BLaER1 treated with 17β-estradiol and CSF1 and Interleukin-3, amounts not matched to agents 10 nM and 100 nM (cell line): Measurements from ENCODE around the gene RNF213.

Experiments used
- H3K27ac ChIP-seq, 11 experiments: shearing (Covaris generic); formaldehyde crosslinking; 2 replicates each; pipeline ENCODE4 v1.8.1; 2022
- H3K27me3 ChIP-seq, 11 experiments: shearing (Covaris generic); formaldehyde crosslinking; 2 replicates each; pipeline ENCODE4 v1.8.1; 2022
- H3K36me3 ChIP-seq, 11 experiments: shearing (Covaris generic); formaldehyde crosslinking; 2 replicates each; pipeline ENCODE4 v1.8.1; 2022
- H3K4me1 ChIP-seq, 10 experiments: shearing (Covaris generic); formaldehyde crosslinking; 2 replicates each; pipeline ENCODE4 v1.8.1; 2022
- H3K4me2 ChIP-seq, 11 experiments: shearing (Covaris generic); formaldehyde crosslinking; 2 replicates each; pipeline ENCODE4 v1.8.1; 2022
- H3K4me3 ChIP-seq, 10 experiments: shearing (Covaris generic); formaldehyde crosslinking; 2 replicates each; pipeline ENCODE4 v1.8.1; 2022
- H3K9ac ChIP-seq, 11 experiments: shearing (Covaris generic); formaldehyde crosslinking; 2 replicates each; pipeline ENCODE4 v1.8.1; 2022
- H3K9me3 ChIP-seq, 11 experiments: shearing (Covaris generic); formaldehyde crosslinking; replicated peaks in 1 of 11; 2 replicates each; pipeline ENCODE4 v1.8.1; 2022
- H4K20me1 ChIP-seq, 11 experiments: shearing (Covaris generic); formaldehyde crosslinking; 2 replicates each; pipeline ENCODE4 v1.8.1; 2022
- Cebpa-rat ChIP-seq, 11 experiments: shearing (Covaris generic); IDR thresholded peaks; 2 replicates each; pipeline ENCODE4 v1.8.1; 2022

The RNF213 gene

GRCh38 chr17:80339731-80340456, 79.2 kb downstream of the RNF213 start:
- Histone ChIP-seq H3K9ac (no peak overlapping the region), H3K9me3 (no peaks in the 10 kb centered on the region), H4K20me1 (peaks cover 0 to 71% (median 20%) of the 10 kb centered on the region in 11 experiments; a peak in 15 of 22 replicates), H3K4me1 (no peaks in the 10 kb centered on the region), H3K27me3 (no peaks in the 10 kb centered on the region), H3K4me2 (no peak overlapping the region), H3K4me3 (no peak overlapping the region), H3K36me3 (peaks cover 95 to 99% (median 97%) of the 10 kb centered on the region in 11 experiments), H3K27ac (no peak overlapping the region)
- TF ChIP-seq Cebpa-rat (IDR thresholded peaks at IDR 0.05) = no peak

- H3K27ac ChIP-seq = no peak overlapping the region
- H4K20me1 ChIP-seq = peaks cover 0 to 96% (median 45%) of the 10 kb centered on the region in 11 experiments; a peak in 17 of 22 replicates
- no peak overlapping the region for H3K4me3 ChIP-seq
- H3K9ac ChIP-seq = no peak overlapping the region
- no peak for TF ChIP-seq Cebpa-rat (IDR thresholded peaks at IDR 0.05)
- no peaks in the 10 kb centered on the region for H3K4me1 ChIP-seq
- peaks cover 95 to 99% (median 97%) of the 10 kb centered on the region in 11 experiments for H3K36me3 ChIP-seq
- H3K4me2 ChIP-seq = no peak overlapping the region
- no peaks in the 10 kb centered on the region for H3K9me3 ChIP-seq
- no peaks in the 10 kb centered on the region for H3K27me3 ChIP-seq
Measured at GRCh38 chr17:80345321-80345720, 84.7 kb downstream of the RNF213 start.

- no peak for TF ChIP-seq Cebpa-rat (IDR thresholded peaks at IDR 0.05)
- H3K4me1 ChIP-seq = no peaks in the 10 kb centered on the region
- H4K20me1 ChIP-seq = peaks cover 0 to 96% (median 44%) of the 10 kb centered on the region in 11 experiments; a peak in 17 of 22 replicates
- no peak overlapping the region for H3K27ac ChIP-seq
- H3K9ac ChIP-seq = no peak overlapping the region
- H3K4me3 ChIP-seq = no peak overlapping the region
- H3K9me3 ChIP-seq = no peaks in the 10 kb centered on the region
- H3K36me3 ChIP-seq = peaks cover 96 to 99% (median 97%) of the 10 kb centered on the region in 11 experiments
- H3K27me3 ChIP-seq = no peaks in the 10 kb centered on the region
- no peak overlapping the region for H3K4me2 ChIP-seq
Measured at GRCh38 chr17:80345841-80346497, 85.3 kb downstream of the RNF213 start.

GRCh38 chr17:80346498-80347275, 86.0 kb downstream of the RNF213 start:
- Histone ChIP-seq H4K20me1 (peaks cover 0 to 94% (median 44%) of the 10 kb centered on the region in 11 experiments; a peak in 17 of 22 replicates), H3K4me3 (no peak overlapping the region), H3K9me3 (no peaks in the 10 kb centered on the region), H3K4me1 (no peaks in the 10 kb centered on the region), H3K36me3 (peaks cover 96 to 99% (median 97%) of the 10 kb centered on the region in 11 experiments), H3K4me2 (no peak overlapping the region), H3K27me3 (no peaks in the 10 kb centered on the region), H3K27ac (no peak overlapping the region), H3K9ac (no peak overlapping the region)
- TF ChIP-seq Cebpa-rat (IDR thresholded peaks at IDR 0.05) = no peak

- H3K4me3 ChIP-seq = no peak overlapping the region
- no peak overlapping the region for H3K4me2 ChIP-seq
- no peak overlapping the region for H3K9ac ChIP-seq
- peaks cover 98 to 100% (median 99%) of the 10 kb centered on the region in 11 experiments for H3K36me3 ChIP-seq
- no peaks in the 10 kb centered on the region for H3K27me3 ChIP-seq
- no peaks in the 10 kb centered on the region for H3K4me1 ChIP-seq
- TF ChIP-seq Cebpa-rat (IDR thresholded peaks at IDR 0.05) = no peak
- H3K27ac ChIP-seq = no peak overlapping the region
- H3K9me3 ChIP-seq = no peaks in the 10 kb centered on the region
- peaks cover 0 to 94% (median 44%) of the 10 kb centered on the region in 11 experiments; a peak in 18 of 22 replicates for H4K20me1 ChIP-seq
Measured at GRCh38 chr17:80347536-80347935, 86.9 kb downstream of the RNF213 start.

GRCh38 chr17:80347948-80348351, 87.3 kb downstream of the RNF213 start:
- no peak overlapping the region for H3K4me3 ChIP-seq

GRCh38 chr17:80348551-80349150, 88.0 kb downstream of the RNF213 start:
- Histone ChIP-seq H3K9me3 (no peaks in the 10 kb centered on the region), H3K4me3 (no peak overlapping the region), H3K9ac (no peak overlapping the region), H4K20me1 (peaks cover 0 to 84% (median 40%) of the 10 kb centered on the region in 11 experiments; a peak in 18 of 22 replicates), H3K4me2 (no peak overlapping the region), H3K36me3 (peaks cover 99 to 100% (median 100%) of the 10 kb centered on the region in 11 experiments), H3K27me3 (no peaks in the 10 kb centered on the region), H3K4me1 (no peaks in the 10 kb centered on the region), H3K27ac (no peak overlapping the region)
- no peak for TF ChIP-seq Cebpa-rat (IDR thresholded peaks at IDR 0.05)

More at GRCh38 chr17:80347948-80348351, 87.3 kb downstream of the RNF213 start:
- TF ChIP-seq Cebpa-rat (IDR thresholded peaks at IDR 0.05) = no peak
- Histone ChIP-seq H4K20me1 (peaks cover 0 to 91% (median 44%) of the 10 kb centered on the region in 11 experiments; a peak in 18 of 22 replicates), H3K36me3 (peaks cover 99 to 100% (median 100%) of the 10 kb centered on the region in 11 experiments), H3K27me3 (no peaks in the 10 kb centered on the region), H3K4me1 (no peaks in the 10 kb centered on the region), H3K27ac (no peak overlapping the region), H3K4me2 (no peak overlapping the region), H3K9ac (no peak overlapping the region), H3K9me3 (no peaks in the 10 kb centered on the region)

- Histone ChIP-seq H3K9me3 (no peaks in the 10 kb centered on the region), H3K4me3 (no peak overlapping the region), H3K27ac (no peak overlapping the region), H3K4me1 (no peaks in the 10 kb centered on the region), H3K4me2 (no peak overlapping the region; a peak in 1 of 22 replicates), H3K36me3 (peaks cover 99 to 100% (median 100%) of the 10 kb centered on the region in 11 experiments), H3K27me3 (no peaks in the 10 kb centered on the region), H4K20me1 (peaks cover 0 to 78% (median 40%) of the 10 kb centered on the region in 11 experiments; a peak in 18 of 22 replicates), H3K9ac (no peak overlapping the region)
- no peak for TF ChIP-seq Cebpa-rat (IDR thresholded peaks at IDR 0.05)
Measured at GRCh38 chr17:80349151-80349651, 88.5 kb downstream of the RNF213 start.
